HepG2 (cell line): ENCODE measurements around the gene WDR70. TPM values are rescaled to one million over a fixed set of nuclear protein-coding genes. Genes with fewer than 3 reads are reported as not detected.

Experiments
- ATAC-seq: fragments of 200-7000 bp; cut with Tn5 transposase; 3 replicates; pipeline ENCODE4 v1.9.1; 2020; ENCODE audit warnings: mild to moderate bottlenecking, moderate library complexity
- BruUV-seq: library from RNA; stranded (reverse); fragments of 400-500 nt; replicated peaks from 2 replicates; lab custom pipeline; 2021; lab: Mats Ljungman, UMichigan
- CTCF ChIA-PET: fragments of 300-600 bp; formaldehyde crosslinking; extraction: SDS; loops from one replicate; lab custom pipeline; 2021; ENCODE audit warnings: low total read pairs, inconsistent platforms, low intra/inter-chr PET ratio; lab: Yijun Ruan, JAX
- POLR2A ChIA-PET: fragments of 350-600 bp; sonication (Branson Sonifier 250); formaldehyde crosslinking; loops from one replicate; lab custom pipeline; 2020; ENCODE audit warnings: antibody characterized with exemption, inconsistent platforms; lab: Yijun Ruan, JAX
- DNase-seq: peaks from one replicate; pipeline ENCODE4 v3.0.0-alpha.2; 2015; ENCODE audit warnings: low spot score
- FAIRE-seq: peaks from 3 replicates; lab custom pipeline; 2011; peaks lifted over from hg19 to GRCh38; lab: Jason Lieb, UNC
- H2AFZ ChIP-seq: one replicate; pipeline ENCODE4 v1.6.1; 2011; ENCODE audit warnings: low read length, inconsistent platforms
- H3K27ac ChIP-seq: fragments of 300-600 bp; 3 replicates; pipeline ENCODE4 v1.8.0; 2011; ENCODE audit warnings: mixed run types, mild to moderate bottlenecking, mixed read lengths, low read length, inconsistent platforms; ENCODE audit not compliant: insufficient read depth; ENCODE audit errors: extremely low read length
- H3K27me3 ChIP-seq, 2 experiments: fragments of 200-600 bp in 1 of 2; 2 replicates in 1 of 2; 3 replicates in 1 of 2; pipeline versions ENCODE4 v1.6.0 to v1.8.0; 2011; ENCODE audit warnings: low read length in 2 of 2, mild to moderate bottlenecking in 2 of 2, moderate library complexity in 2 of 2, inconsistent platforms in 1 of 2; ENCODE audit not compliant: insufficient read depth in 2 of 2, control insufficient read depth in 1 of 2
- H3K36me3 ChIP-seq, 2 experiments: fragments of 200-600 bp in 1 of 2; replicated peaks in 1 of 2; 2 replicates in 1 of 2; 3 replicates in 1 of 2; pipeline versions ENCODE4 v1.5.1 to v1.8.0; 2011; ENCODE audit warnings: low read length in 2 of 2, inconsistent platforms in 1 of 2; ENCODE audit not compliant: insufficient read depth in 2 of 2, control insufficient read depth in 1 of 2
- H3K4me1 ChIP-seq: 2 replicates; pipeline ENCODE4 v1.5.1; 2012; ENCODE audit warnings: low read length, inconsistent platforms; ENCODE audit not compliant: insufficient read depth
- H3K4me2 ChIP-seq: 2 replicates; pipeline ENCODE4 v1.6.0; 2011; ENCODE audit warnings: low read depth, low read length, inconsistent platforms
- H3K4me3 ChIP-seq, 3 experiments: fragments of 200-600 bp in 1 of 3; sonication (generic), shearing (Covaris generic) in 1 of 3; replicated peaks in 1 of 3; 2 replicates each; pipeline ENCODE4 v1.5.1; 2011 to 2016; ENCODE audit warnings: low read length in 3 of 3, inconsistent platforms in 2 of 3, low read depth in 2 of 3, mild to moderate bottlenecking in 2 of 3, control low read depth in 1 of 3, mixed read lengths in 1 of 3; ENCODE audit not compliant: insufficient read depth in 1 of 3
- H3K79me2 ChIP-seq: one replicate; pipeline ENCODE4 v1.6.1; 2011; ENCODE audit warnings: low read length, inconsistent platforms; ENCODE audit not compliant: insufficient read depth
- H3K9ac ChIP-seq: 2 replicates; pipeline ENCODE4 v1.6.0; 2011; ENCODE audit warnings: mild to moderate bottlenecking, low read depth, low read length, inconsistent platforms; ENCODE audit not compliant: insufficient read depth
- H3K9me3 ChIP-seq: 2 replicates; pipeline ENCODE4 v1.5.1; 2012; ENCODE audit warnings: mild to moderate bottlenecking, low read length
- H4K20me1 ChIP-seq: 2 replicates; pipeline ENCODE4 v1.6.0; 2011; ENCODE audit warnings: inconsistent platforms, mild to moderate bottlenecking, low read length, moderate library complexity; ENCODE audit not compliant: insufficient read depth
- AKAP8 ChIP-seq: sonication (generic); formaldehyde crosslinking; IDR thresholded peaks from 2 replicates; pipeline ENCODE4 v1.5.1; 2020; ENCODE audit warnings: mild to moderate bottlenecking, missing genetic modification reagents
- ARID2 ChIP-seq: sonication (generic); formaldehyde crosslinking; IDR thresholded peaks from 2 replicates; pipeline ENCODE4 v1.8.1; 2022; ENCODE audit warnings: mild to moderate bottlenecking, missing genetic modification reagents, borderline replicate concordance
- CBX1 ChIP-seq: IDR thresholded peaks from one replicate; pipeline ENCODE4 v1.6.1; 2016; ENCODE audit warnings: antibody characterized with exemption, low read depth
- LBX2 ChIP-seq: sonication (generic); formaldehyde crosslinking; IDR thresholded peaks from 2 replicates; pipeline ENCODE4 v1.5.0; 2020; ENCODE audit warnings: missing genetic modification reagents, mild to moderate bottlenecking, borderline replicate concordance
- RARG ChIP-seq: sonication (generic); formaldehyde crosslinking; IDR thresholded peaks from 2 replicates; pipeline ENCODE4 v1.4.0; 2020; ENCODE audit warnings: low read depth, mild to moderate bottlenecking, missing genetic modification reagents
- RERE ChIP-seq: IDR thresholded peaks from 2 replicates; pipeline ENCODE4 v1.6.1; 2016; ENCODE audit warnings: low read depth, missing genetic modification reagents, missing compliant biosample characterization
- TAF1 ChIP-seq: sonication (generic); formaldehyde crosslinking; IDR thresholded peaks from 2 replicates; pipeline ENCODE4 v1.4.0; 2020; ENCODE audit warnings: missing genetic modification reagents
- ZBTB20 ChIP-seq: sonication (generic); formaldehyde crosslinking; IDR thresholded peaks from 2 replicates; pipeline ENCODE4 v1.8.1; 2023; ENCODE audit warnings: missing genetic modification reagents, low read depth, mild to moderate bottlenecking, borderline replicate concordance
- ZNF18 ChIP-seq: sonication (generic); formaldehyde crosslinking; IDR thresholded peaks from 2 replicates; pipeline ENCODE4 v1.8.0; 2022; ENCODE audit warnings: mild to moderate bottlenecking, missing genetic modification reagents; ENCODE audit not compliant: insufficient replicate concordance
- ZNF256 ChIP-seq: sonication (generic); formaldehyde crosslinking; conservative IDR thresholded peaks from 2 replicates; pipeline ENCODE4 v1.4.0; 2020; ENCODE audit warnings: missing genetic modification reagents
- ZNF383 ChIP-seq: sonication (generic); formaldehyde crosslinking; IDR thresholded peaks from 2 replicates; pipeline ENCODE4 v1.4.0; 2020; ENCODE audit warnings: missing genetic modification reagents, mild to moderate bottlenecking, borderline replicate concordance
- ZNF616 ChIP-seq: sonication (generic); formaldehyde crosslinking; IDR thresholded peaks from 2 replicates; pipeline ENCODE4 v1.5.0; 2020; ENCODE audit warnings: low read depth, mild to moderate bottlenecking, missing genetic modification reagents
- ZNF775 ChIP-seq: sonication (generic); formaldehyde crosslinking; IDR thresholded peaks from 2 replicates; pipeline ENCODE4 v1.4.0; 2020; ENCODE audit warnings: missing genetic modification reagents, mild to moderate bottlenecking, moderate library complexity, borderline replicate concordance
- ZNF878 ChIP-seq: sonication (generic); formaldehyde crosslinking; IDR thresholded peaks from 2 replicates; pipeline ENCODE4 v1.8.1; 2023; ENCODE audit warnings: mild to moderate bottlenecking, missing genetic modification reagents, moderate library complexity
- in situ Hi-C: cut with HindIII; loops from 2 replicates; pipeline ENCODE4 v1.10.0; 2017; ENCODE audit warnings: low pct_unique_long_range_greater_than_20kb; ENCODE audit not compliant: extremely low pct_ligation_motif_present
- intact Hi-C: fragments of 100-400 bp; cut with micrococcal nuclease; formaldehyde crosslinking; loops from one replicate; pipeline ENCODE4 v1.10.0; 2022; ENCODE audit not compliant: unreplicated experiment
- polyA plus RNA-seq, 8 experiments: library from polyadenylated mRNA; depleted of rRNA in 3 of 8; stranded (reverse) in 7 of 8; unstranded in 1 of 8; fragments of >200 nt; fragmentation: Illumina TruSeq in 4 of 8; extraction: Trizol in 4 of 8; gene quantifications; 2 replicates each; pipeline versions ENCODE4 v1.2.1 to v1.2.3, GENCODE V29; 2011 to 2016; ENCODE audit warnings: low read depth in 4 of 8, missing spikeins in 1 of 8, mixed read lengths in 1 of 8; ENCODE audit not compliant: insufficient read depth in 1 of 8
- total RNA-seq, 5 experiments: library from RNA; depleted of rRNA; stranded (reverse); fragments of >200 nt; fragmentation: Illumina TruSeq; extraction: Trizol; gene quantifications; 2 replicates each; pipeline ENCODE4 v1.2.3, GENCODE V29; 2016; ENCODE audit warnings: low read depth in 1 of 5

The WDR70 gene
- total and polyA plus RNA-seq, 2 of the 13 experiments (the other 11 are each of a cell fraction or from before 2014, with no cell fraction given): 14.6 to 30.6 TPM

GRCh38 chr5:37665889-37666288, 286.8 kb downstream of the WDR70 start (continued):
- TF ChIP-seq LBX2 (no peak), TAF1 (no peak), ZNF18 (CRISPR knock-in tag) (no peak), ZNF383 (no peak), ZNF256 (CRISPR knock-in tag) (no peak), ZNF878 (no peak), CBX1 (no peak), ZNF775 (CRISPR knock-in tag) (no peak), ZBTB20 (no peak), ARID2 (CRISPR knock-in tag) (no peak), AKAP8 (CRISPR knock-in tag) (no peak), ZNF616 (CRISPR knock-in tag) (no peak), RARG (no peak)
- TF ChIP-seq, all 625 proteins: peak for 0

GRCh38 chr5:37667430-37667829, 288.3 kb downstream of the WDR70 start:
- ATAC-seq (no peak), DNase-seq (no peak), FAIRE-seq (no peak)
- in situ Hi-C loops (no loop called here), intact Hi-C loops (no loop called here)
- Histone ChIP-seq H3K79me2 (no peaks in the 10 kb centered on the region), H3K27me3 (no peaks in the 10 kb centered on the region), H3K27ac (no peak overlapping the region), H3K36me3 (no peaks in the 10 kb centered on the region; a peak in 1 of 5 replicates), H3K4me3 (no peak overlapping the region), H2AFZ (no peak overlapping the region), H4K20me1 (no peaks in the 10 kb centered on the region), H3K9ac (no peak overlapping the region), H3K9me3 (no peaks in the 10 kb centered on the region), H3K4me1 (peaks cover 25% of the 10 kb centered on the region), H3K4me2 (no peak overlapping the region)
- no peak for TF ChIP-seq RERE
- ChIA-PET POLR2A (no interaction called here), CTCF (no interaction called here)
- BruUV-seq: no TSS peak
